Glomerular visceral epithelial cell (primary cell): Measurements from ENCODE around the gene TNXB.
"Not testable (repeated sequence)": the region's sequence is repeated elsewhere in the genome, so short reads cannot be mapped to it uniquely, and the experiment has no call there.

Source experiments
- DNase-seq: peaks from one replicate; pipeline ENCODE4 v3.0.0-alpha.2; 2016; ENCODE audit errors: extremely low spot score

The TNXB gene

GRCh38 chr6:32109114-32109764 is at the start of gene TNXB:
TSS of gene TNXB (minus strand) at chr6:32109338. CDS start at chr6:32098198, 11,140 bp downstream.
- DNase-seq: no peak

GRCh38 chr6:32158052-32158451 is 48.9 kb upstream of the TNXB start:
- DNase-seq: no peak

GRCh38 chr6:32156891-32157290 is 47.8 kb upstream of the TNXB start:
- no peak for DNase-seq

- DNase-seq: peak; percentile 66
Measured at GRCh38 chr6:32154514-32155161, 45.5 kb upstream of the TNXB start.

- peak; percentile 86 for DNase-seq
Measured at GRCh38 chr6:32153564-32154513, 44.7 kb upstream of the TNXB start, which contains the start of gene PPT2. TSS of gene PPT2 (plus strand) at chr6:32154141. CDS start at chr6:32154595, 454 bp downstream.

GRCh38 chr6:32152769-32153563 is 43.8 kb upstream of the TNXB start:
- peak; percentile 22 for DNase-seq

- no peak for DNase-seq
Measured at GRCh38 chr6:32151863-32152768, 43.0 kb upstream of the TNXB start, which contains the start of gene PRRT1. TSS of gene PRRT1 (minus strand) at chr6:32151939. CDS start at chr6:32151827, 112 bp downstream.

GRCh38 chr6:32151181-32151862 is 42.2 kb upstream of the TNXB start:
- no peak for DNase-seq

GRCh38 chr6:32149932-32150870 is 41.1 kb upstream of the TNXB start:
- no peak for DNase-seq

- DNase-seq: no peak
Measured at GRCh38 chr6:32149092-32149755, 40.1 kb upstream of the TNXB start.

GRCh38 chr6:32148289-32149091 is 39.4 kb upstream of the TNXB start:
- no peak for DNase-seq

- DNase-seq: no peak
Measured at GRCh38 chr6:32147401-32148132, 38.4 kb upstream of the TNXB start.

GRCh38 chr6:32146687-32147086 is 37.5 kb upstream of the TNXB start:
- no peak for DNase-seq

GRCh38 chr6:32146287-32146686 is 37.1 kb upstream of the TNXB start:
- DNase-seq: no peak

GRCh38 chr6:32144238-32144637 is 35.1 kb upstream of the TNXB start:
- DNase-seq: not testable (repeated sequence)

GRCh38 chr6:32140420-32141046 is 31.4 kb upstream of the TNXB start:
- DNase-seq: no peak
